AG09319 (cell line): Measurements from ENCODE around the gene ZNF771.
"Not testable (repeated sequence)": the region's sequence is repeated elsewhere in the genome, so short reads cannot be mapped to it uniquely, and the experiment has no call there.

Experiments used
- DNase-seq: peaks from one replicate; pipeline ENCODE4 v3.0.0-alpha.2; 2010; ENCODE audit warnings: low read depth; ENCODE audit errors: extremely low read depth
- CTCF ChIP-seq: IDR thresholded peaks from 2 replicates; pipeline ENCODE4 v1.5.1; 2011; ENCODE audit warnings: low read depth, mild to moderate bottlenecking, inconsistent platforms, low read length, moderate library complexity

The ZNF771 gene

GRCh38 chr16:30456302-30456701 is 48.9 kb downstream of the ZNF771 start:
- DNase-seq = no peak
- TF ChIP-seq CTCF = no peak

- no peak for DNase-seq
- no peak for TF ChIP-seq CTCF
Measured at GRCh38 chr16:30457256-30457655, 49.9 kb downstream of the ZNF771 start.

- no peak for DNase-seq
- TF ChIP-seq CTCF = no peak
Measured at GRCh38 chr16:30457743-30458560, 50.5 kb downstream of the ZNF771 start.

- DNase-seq = no peak
- TF ChIP-seq CTCF = no peak
Measured at GRCh38 chr16:30458561-30459394, 51.4 kb downstream of the ZNF771 start.

- DNase-seq = no peak
Measured at GRCh38 chr16:30459456-30459855, 52.0 kb downstream of the ZNF771 start.

GRCh38 chr16:30461426-30461825 is 54.0 kb downstream of the ZNF771 start:
- DNase-seq = not testable (repeated sequence)

More at GRCh38 chr16:30459456-30459855, 52.0 kb downstream of the ZNF771 start:
- TF ChIP-seq CTCF = no peak

- no peak for DNase-seq
Measured at GRCh38 chr16:30464078-30464477, 56.7 kb downstream of the ZNF771 start.

More at GRCh38 chr16:30464078-30464477, 56.7 kb downstream of the ZNF771 start:
- no peak for TF ChIP-seq CTCF
